Upper lobe of left lung (tissue), 6 donors: ENCODE data around the gene DLK2. TPM values are rescaled to one million over a fixed set of nuclear protein-coding genes. Genes with fewer than 3 reads are reported as not detected.
"Not testable (repeated sequence)": the region's sequence is repeated elsewhere in the genome, so short reads cannot be mapped to it uniquely, and the experiment has no call there.

Source experiments
- ATAC-seq, 2 donors: fragments of 200-7000 bp; cut with Tn5 transposase; one replicate each; pipeline ENCODE4 v1.9.1; 2022; ENCODE audit warnings: mild to moderate bottlenecking in 2 of 2, moderate library complexity in 2 of 2; ENCODE audit not compliant: low FRiP score in 2 of 2
- DNase-seq, 2 donors: peaks; one replicate each; pipeline ENCODE4 v3.0.0-alpha.2; 2019 to 2020
- H3K27ac ChIP-seq, 4 donors: fragments of 200-600 bp; sonication (generic); one replicate each; pipeline ENCODE4 v1.5.1; 2016 to 2019
- H3K27me3 ChIP-seq, 4 donors: fragments of 200-600 bp; sonication (generic); one replicate each; pipeline ENCODE4 v1.5.1; 2017 to 2019
- H3K36me3 ChIP-seq, 4 donors: fragments of 200-600 bp; sonication (generic); one replicate each; pipeline ENCODE4 v1.5.1; 2016 to 2019
- H3K4me1 ChIP-seq, 4 donors: fragments of 200-600 bp; sonication (generic); one replicate each; pipeline ENCODE4 v1.5.1; 2018 to 2019
- H3K4me3 ChIP-seq, 4 donors: fragments of 200-600 bp; sonication (generic); one replicate each; pipeline ENCODE4 v1.5.1; 2017 to 2019; ENCODE audit warnings: mild to moderate bottlenecking in 2 of 4, moderate library complexity in 1 of 4
- H3K9me3 ChIP-seq, 4 donors: fragments of 200-600 bp; sonication (generic); one replicate each; pipeline ENCODE4 v1.5.1; 2018 to 2019
- CTCF ChIP-seq, 6 experiments: fragments of 450-650 bp in 4 of 6; fragments of 200-600 bp in 2 of 6; sonication (generic) in 2 of 6; IDR thresholded peaks; one replicate each; pipeline ENCODE4 v1.5.1; 2016 to 2019; ENCODE audit warnings: antibody characterized with exemption in 6 of 6
- EP300 ChIP-seq, 4 donors: sonication (generic); formaldehyde crosslinking; IDR thresholded peaks; one replicate each; pipeline ENCODE4 v1.5.1; 2017; ENCODE audit warnings: antibody characterized with exemption in 4 of 4, control low read depth in 2 of 4
- POLR2A ChIP-seq, 4 donors: fragments of 450-650 bp; IDR thresholded peaks; one replicate each; pipeline ENCODE4 v1.5.1; 2016 to 2017; ENCODE audit warnings: antibody characterized with exemption in 4 of 4, mild to moderate bottlenecking in 2 of 4
- POLR2AphosphoS5 ChIP-seq, 2 donors: sonication (generic); formaldehyde crosslinking; IDR thresholded peaks; one replicate each; pipeline ENCODE4 v1.5.1; 2017; ENCODE audit warnings: antibody characterized with exemption in 2 of 2
- WGBS, 2 donors: methylation state at CpG; one replicate each; pipeline ENCODE4 v1.1.5; 2017 to 2018; 5-methylcytosine and 5-hydroxymethylcytosine counted together
- total RNA-seq, 6 donors: library from RNA; depleted of rRNA in 4 of 6; stranded (reverse); fragments of >200 nt in 4 of 6; gene quantifications; one replicate each; pipeline versions ENCODE4 v1.1.0 to v1.2.1, GENCODE V29; 2016 to 2021
- donor health status: DM: no; HTN: no; CAD: no; lungs with moderate emphysema.
- donor health status: DM: no; HTN: yes; CAD: no; lungs with severe emphysema.

Gene DLK2
- total RNA-seq, 6 donors from 2014 or later, result 0.34 to 2.4 (median 1.2) TPM; not detected in 2

- Histone ChIP-seq H3K4me3 (peak overlapping the region; percentile 26 to 88 (median 78)), H3K4me1 (peaks cover 9 to 31% (median 20%) of the 10 kb centered on the region in 4 donors), H3K36me3 (peaks cover 0 to 2% (median 1%) of the 10 kb centered on the region in 4 donors), H3K27me3 (no peaks in the 10 kb centered on the region), H3K9me3 (no peaks in the 10 kb centered on the region), H3K27ac (peak overlapping the region; percentile 73 to 92 (median 90))
- TF ChIP-seq POLR2A (IDR thresholded peaks at IDR 0.05), result no peak
- TF ChIP-seq POLR2AphosphoS5 (IDR thresholded peaks at IDR 0.05), result no peak
- TF ChIP-seq EP300 (IDR thresholded peaks at IDR 0.05), result no peak
- no peak for TF ChIP-seq CTCF (IDR thresholded peaks at IDR 0.05)
- 39 to 45% methylated on average over 18 to 23 of the region's 23 CpGs for WGBS, 2 donors
- ATAC-seq (no peak), DNase-seq (no peak)
Observed at GRCh38 chr6:43426928-43427405, 28.4 kb downstream of the DLK2 start.

DNA sequence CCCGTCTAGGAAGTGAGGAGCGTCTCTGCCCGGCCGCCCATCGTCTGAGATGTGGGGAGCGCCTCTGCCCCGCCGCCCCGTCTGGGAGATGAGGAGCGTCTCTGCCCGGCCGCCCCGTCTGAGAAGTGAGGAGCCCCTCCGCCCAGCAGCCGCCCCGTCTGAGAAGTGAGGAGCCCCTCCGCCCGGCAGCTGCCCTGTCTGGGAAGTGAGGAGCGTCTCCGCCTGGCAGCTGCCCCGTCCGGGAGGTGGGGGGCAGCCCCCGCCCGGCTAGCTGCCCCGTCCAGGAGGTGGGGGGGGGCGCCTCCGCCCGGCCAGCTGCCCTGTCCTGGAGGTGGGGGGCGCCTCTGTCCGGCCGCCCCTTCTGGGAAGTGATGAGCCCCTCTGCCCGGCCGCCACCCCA is 30.3 kb downstream of the DLK2 start:
- DNase-seq, result peak in 1 of 2 donors; percentile 75
- H3K9me3 ChIP-seq, H3K27me3 ChIP-seq, H3K27ac ChIP-seq, ATAC-seq, H3K4me3 ChIP-seq, H3K36me3 ChIP-seq: not testable (repeated sequence)
- peaks cover 9 to 31% (median 20%) of the 10 kb centered on the region in 4 donors for H3K4me1 ChIP-seq
- 95 to 98% methylated on average over 8 to 11 of the region's 33 CpGs for WGBS, 2 donors

DNA sequence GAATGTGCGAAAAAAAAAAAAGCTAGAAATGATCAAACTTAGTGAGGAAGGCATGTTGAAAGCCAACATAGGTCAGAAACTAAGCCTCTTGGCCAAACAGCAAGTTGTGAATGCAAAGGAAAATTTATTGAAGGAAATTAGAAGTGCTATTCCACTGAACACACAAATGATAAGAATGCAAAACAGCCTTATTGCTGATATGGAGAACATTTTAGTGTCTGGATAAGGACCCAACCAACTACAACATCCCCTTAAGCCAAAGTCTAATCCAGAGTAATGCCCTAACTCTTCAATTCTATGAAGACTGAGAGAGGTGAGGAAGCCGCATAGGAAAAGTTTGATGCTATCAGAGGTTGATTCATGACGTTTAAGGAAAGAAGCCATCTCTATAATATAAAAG is 33.5 kb downstream of the DLK2 start:
- peaks cover 0 to 4% (median 2%) of the 10 kb centered on the region in 4 donors for H3K4me1 ChIP-seq
- TF ChIP-seq POLR2A (IDR thresholded peaks at IDR 0.05) (no peak), POLR2AphosphoS5 (IDR thresholded peaks at IDR 0.05) (no peak), CTCF (IDR thresholded peaks at IDR 0.05) (no peak), EP300 (IDR thresholded peaks at IDR 0.05) (no peak)
- H3K9me3 ChIP-seq, result no peaks in the 10 kb centered on the region
- H3K27me3 ChIP-seq, result no peaks in the 10 kb centered on the region
- H3K4me3 ChIP-seq, result no peak overlapping the region
- 69 to 72% methylated on average over 3 of the region's 3 CpGs for WGBS, 2 donors
- ATAC-seq (no peak), DNase-seq (no peak)
- no peak overlapping the region for H3K27ac ChIP-seq
- H3K36me3 ChIP-seq, result no peaks in the 10 kb centered on the region

- no peaks in the 10 kb centered on the region for H3K36me3 ChIP-seq
- no peaks in the 10 kb centered on the region for H3K27me3 ChIP-seq
- H3K27ac ChIP-seq, result no peak overlapping the region
- no peak for DNase-seq
- no peak overlapping the region for H3K4me3 ChIP-seq
- 66 to 69% methylated on average over 5 of the region's 5 CpGs for WGBS, 2 donors
- no peaks in the 10 kb centered on the region for H3K9me3 ChIP-seq
- H3K4me1 ChIP-seq, result no peaks in the 10 kb centered on the region
- no peak for ATAC-seq
- TF ChIP-seq POLR2A (IDR thresholded peaks at IDR 0.05) (no peak), POLR2AphosphoS5 (IDR thresholded peaks at IDR 0.05) (no peak), CTCF (IDR thresholded peaks at IDR 0.05) (no peak), EP300 (IDR thresholded peaks at IDR 0.05) (no peak)
Observed at GRCh38 chr6:43420012-43420709, 35.2 kb downstream of the DLK2 start.

GRCh38 chr6:43416935-43417334 is 38.4 kb downstream of the DLK2 start:
- no peak for DNase-seq
- Histone ChIP-seq H3K9me3 (no peaks in the 10 kb centered on the region), H3K27ac (no peak overlapping the region), H3K27me3 (no peaks in the 10 kb centered on the region), H3K4me1 (no peaks in the 10 kb centered on the region), H3K4me3 (no peak overlapping the region), H3K36me3 (no peaks in the 10 kb centered on the region)
- TF ChIP-seq EP300 (IDR thresholded peaks at IDR 0.05) (no peak), POLR2A (IDR thresholded peaks at IDR 0.05) (no peak), CTCF (IDR thresholded peaks at IDR 0.05) (no peak), POLR2AphosphoS5 (IDR thresholded peaks at IDR 0.05) (no peak)
- ATAC-seq, result no peak
- 78 to 82% methylated on average over 4 of the region's 4 CpGs for WGBS, 2 donors

GRCh38 chr6:43415275-43415674 is 40.1 kb downstream of the DLK2 start:
- H3K36me3 ChIP-seq, H3K4me1 ChIP-seq, H3K4me3 ChIP-seq, H3K9me3 ChIP-seq, H3K27me3 ChIP-seq, H3K27ac ChIP-seq, ATAC-seq, DNase-seq: not testable (repeated sequence)
- WGBS, 2 donors, result 89 to 92% methylated on average over 8 of the region's 8 CpGs
